Spleen (tissue), 11 donors: Measurements from ENCODE around the gene GEMIN2. TPM values are rescaled to one million over a fixed set of nuclear protein-coding genes. Genes with fewer than 3 reads are reported as not detected.
"Not testable (repeated sequence)": the region's sequence is repeated elsewhere in the genome, so short reads cannot be mapped to it uniquely, and the experiment has no call there.

Experiments
- DNase-seq: peaks from one replicate; pipeline ENCODE4 v3.0.0-alpha.2; 2020
- H3K27ac ChIP-seq, 8 donors: fragments of 200-600 bp; sonication (generic) in 7 of 8; 1 replicate in 4 of 8; 2 replicates in 4 of 8; pipeline versions ENCODE4 v1.5.0 to v1.8.0; 2016 to 2021; ENCODE audit warnings: inconsistent platforms in 4 of 8, mild to moderate bottlenecking in 4 of 8, moderate library complexity in 1 of 8
- H3K27me3 ChIP-seq, 7 donors: fragments of 200-600 bp; sonication (generic) in 6 of 7; replicated peaks in 1 of 7; 1 replicate in 4 of 7; 2 replicates in 3 of 7; pipeline versions ENCODE4 v1.5.0 to v1.8.0; 2016 to 2021; ENCODE audit warnings: inconsistent platforms in 3 of 7, mild to moderate bottlenecking in 1 of 7
- H3K36me3 ChIP-seq, 6 donors: fragments of 200-600 bp; sonication (generic) in 5 of 6; 1 replicate in 4 of 6; 2 replicates in 2 of 6; pipeline versions ENCODE4 v1.5.0 to v1.8.0; 2016 to 2021; ENCODE audit warnings: inconsistent platforms in 2 of 6
- H3K4me1 ChIP-seq, 6 donors: fragments of 200-600 bp; sonication (generic) in 5 of 6; 1 replicate in 3 of 6; 2 replicates in 3 of 6; pipeline versions ENCODE4 v1.5.0 to v1.8.0; 2016 to 2021; ENCODE audit warnings: inconsistent platforms in 3 of 6
- H3K4me3 ChIP-seq, 8 donors: fragments of 200-600 bp; sonication (generic) in 7 of 8; 1 replicate in 4 of 8; 2 replicates in 4 of 8; pipeline versions ENCODE4 v1.5.0 to v1.8.0; 2016 to 2021; ENCODE audit warnings: inconsistent platforms in 4 of 8, mild to moderate bottlenecking in 4 of 8, moderate library complexity in 2 of 8
- H3K9me3 ChIP-seq, 8 donors: fragments of 200-600 bp; sonication (generic) in 7 of 8; 1 replicate in 4 of 8; 2 replicates in 4 of 8; pipeline versions ENCODE4 v1.5.0 to v1.8.0; 2016 to 2021; ENCODE audit warnings: inconsistent platforms in 4 of 8
- POLR2A ChIP-seq, 3 donors: fragments of 450-650 bp; IDR thresholded peaks; one replicate each; pipeline ENCODE4 v1.5.1; 2017; ENCODE audit warnings: antibody characterized with exemption in 3 of 3, mild to moderate bottlenecking in 1 of 3
- POLR2AphosphoS5 ChIP-seq, 3 donors: sonication (generic); formaldehyde crosslinking; IDR thresholded peaks; one replicate each; pipeline ENCODE4 v1.5.1; 2017; ENCODE audit warnings: antibody characterized with exemption in 3 of 3
- WGBS, 5 donors: extraction: QIAGEN DNeasy Blood & Tissue Kit in 3 of 5; methylation state at CpG; one replicate each; pipeline versions ENCODE4 v1.1.5 to v1.1.7; 2013 to 2018; 5-methylcytosine and 5-hydroxymethylcytosine counted together
- intact Hi-C: fragments of 100-400 bp; cut with DNase I; formaldehyde crosslinking; loops from one replicate; pipeline ENCODE4 v1.15.0; 2023; ENCODE audit warnings: low total_unique reads
- polyA plus RNA-seq, 3 donors: library from polyadenylated mRNA; stranded (reverse); fragments of 200-250 nt; gene quantifications; one replicate each; pipeline ENCODE4 v1.2.1, GENCODE V29; 2013
- total RNA-seq, 7 donors: library from RNA; depleted of rRNA in 3 of 7; stranded (reverse); fragments of >200 nt in 3 of 7; fragmentation: NEBNext Ultra II Directional in 4 of 7; extraction: Animal tissue kit (Norgen Biotek cat#: 25700) in 4 of 7; gene quantifications; one replicate each; pipeline versions ENCODE4 v1.1.0 to v1.2.1, GENCODE V29; 2016 to 2021
- TF ChIP-seq, protein P1 (sequence below), 11 experiments: fragments of 200-600 bp in 7 of 11; fragments of 450-650 bp in 4 of 11; sonication (generic) in 4 of 11; IDR thresholded peaks in 8 of 11; conservative IDR thresholded peaks in 3 of 11; 1 replicate in 7 of 11; 2 replicates in 4 of 11; pipeline versions ENCODE4 v1.4.0 to v1.8.0; 2016 to 2021; ENCODE audit warnings: antibody characterized with exemption in 11 of 11, inconsistent platforms in 4 of 11, mild to moderate bottlenecking in 1 of 11
- donor health status: healthy with polysubstance abuse.
- donor health status: DM: no; HTN: no; CAD: no; lungs with moderate emphysema.
- donor health status: DM: no; HTN: no; CAD: no.
- donor health status: Bipolar disorder and iron deficiency.
- donor health status: healthy.
- donor health status: DM: no; HTN: no; CAD: no.
- donor health status: DM: yes; HTN: yes; CAD: no.

Gene GEMIN2
- total and polyA plus RNA-seq, 10 donors: 8.4 to 20.8 (median 13.2) TPM

DNA sequence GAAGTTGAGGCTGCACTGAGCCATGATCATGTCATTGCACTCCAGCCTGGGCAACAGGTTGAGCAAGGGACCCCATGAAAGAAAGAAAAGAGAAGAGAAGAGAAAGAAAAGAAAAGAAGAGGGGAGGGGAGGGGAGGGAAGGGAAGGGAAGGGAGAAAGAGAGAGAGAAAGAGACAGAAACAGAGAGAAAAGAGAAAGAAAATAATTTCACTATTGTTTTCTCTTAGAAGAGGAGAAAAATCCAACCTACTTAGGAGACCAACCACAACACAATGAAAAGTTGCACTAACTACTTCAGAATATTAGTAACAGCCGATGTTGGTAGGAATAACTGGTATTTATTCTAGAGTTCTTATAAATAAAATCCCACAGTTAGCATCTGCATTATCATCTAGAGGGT is 46.4 kb downstream of the GEMIN2 start:
- H3K4me1 ChIP-seq: peaks cover 0 to 41% (median under 1%) of the 10 kb centered on the region in 6 donors
- no peak for DNase-seq
- no peaks in the 10 kb centered on the region for H3K9me3 ChIP-seq
- TF ChIP-seq POLR2A (IDR thresholded peaks at IDR 0.05): no peak
- no peak overlapping the region for H3K4me3 ChIP-seq
- 94 to 100% (median 97%) methylated on average over 1 of the region's 1 CpG for WGBS, 5 donors
- H3K36me3 ChIP-seq: peaks cover 0 to 91% (median 47%) of the 10 kb centered on the region in 6 donors
- no peaks in the 10 kb centered on the region for H3K27me3 ChIP-seq
- intact Hi-C loops: loop anchor here (10.0 kb wide), 1 partner anchor 104 kb away; no protein-coding TSS in a partner anchor
- no peak overlapping the region for H3K27ac ChIP-seq

DNA sequence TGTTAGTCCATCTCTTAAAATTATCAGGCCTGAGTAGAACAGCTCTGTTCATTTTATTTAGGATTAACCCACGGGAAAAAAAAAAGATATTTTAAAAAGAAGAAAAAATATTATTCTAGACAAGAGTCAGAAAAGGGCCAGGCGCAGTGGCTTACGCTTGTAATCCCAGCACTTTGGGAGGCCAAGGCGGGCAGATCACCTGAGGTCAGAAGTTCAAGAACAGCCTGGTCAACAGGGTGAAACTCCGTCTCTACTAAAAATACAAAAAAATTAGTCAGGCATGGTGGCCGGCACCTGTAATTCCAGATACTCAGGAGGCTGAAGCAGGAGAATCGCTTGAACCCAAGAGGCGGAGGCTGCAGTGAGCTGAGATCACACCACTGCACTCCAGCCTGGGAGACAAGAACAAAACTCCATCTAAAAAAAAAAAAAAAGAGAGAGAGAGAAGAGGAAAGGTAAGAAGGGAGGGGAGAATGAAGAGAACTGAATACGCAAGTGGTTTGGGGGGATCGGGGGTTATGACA is 53.7 kb downstream of the GEMIN2 start:
- H3K27me3 ChIP-seq, H3K27ac ChIP-seq, H3K9me3 ChIP-seq, DNase-seq: not testable (repeated sequence)
- H3K4me1 ChIP-seq: peaks cover 20 to 76% (median 42%) of the 10 kb centered on the region in 6 donors
- H3K36me3 ChIP-seq: peaks cover 0 to 38% (median 3%) of the 10 kb centered on the region in 6 donors
- 87 to 89% (median 87%) methylated on average over 10 of the region's 10 CpGs for WGBS, 5 donors
- peak overlapping the region in 4 of 8 donors; percentile 1 to 83 (median 40) for H3K4me3 ChIP-seq
- intact Hi-C loops: loop anchor here (10.0 kb wide), 1 partner anchor 97 kb away; no protein-coding TSS in a partner anchor

DNA sequence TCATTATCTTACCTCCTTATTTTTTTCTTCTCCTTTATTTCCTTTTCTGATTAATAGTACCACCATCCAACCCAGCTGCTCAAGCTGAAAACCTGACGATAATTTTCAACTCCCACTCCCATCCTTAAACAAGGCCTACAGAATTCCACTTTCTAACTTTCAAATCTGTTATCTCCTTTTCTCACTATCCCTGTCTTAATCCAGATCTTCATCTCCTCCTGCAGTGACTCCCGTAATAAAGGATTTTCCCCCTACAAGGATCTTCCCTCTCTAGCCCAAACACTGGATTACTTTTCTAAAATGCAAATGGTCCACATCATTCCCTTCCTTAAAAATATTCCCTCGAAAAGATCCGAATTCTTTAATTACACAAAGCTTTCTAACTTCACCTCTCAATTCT is 54.5 kb downstream of the GEMIN2 start:
- H3K27me3 ChIP-seq: no peaks in the 10 kb centered on the region
- DNase-seq: no peak
- no peak overlapping the region for H3K27ac ChIP-seq
- TF ChIP-seq POLR2AphosphoS5 (IDR thresholded peaks at IDR 0.05): no peak
- WGBS, 5 donors: 74 to 90% (median 85%) methylated on average over 4 of the region's 4 CpGs
- H3K36me3 ChIP-seq: peaks cover 0 to 31% (median 1%) of the 10 kb centered on the region in 6 donors
- H3K4me3 ChIP-seq: peak overlapping the region in 6 of 8 donors; percentile 16 to 83 (median 74)
- no peaks in the 10 kb centered on the region for H3K9me3 ChIP-seq
- peaks cover 20 to 70% (median 42%) of the 10 kb centered on the region in 6 donors for H3K4me1 ChIP-seq
- intact Hi-C loops: loop anchor here (10.0 kb wide), 1 partner anchor 96 kb away; no protein-coding TSS in a partner anchor

DNA sequence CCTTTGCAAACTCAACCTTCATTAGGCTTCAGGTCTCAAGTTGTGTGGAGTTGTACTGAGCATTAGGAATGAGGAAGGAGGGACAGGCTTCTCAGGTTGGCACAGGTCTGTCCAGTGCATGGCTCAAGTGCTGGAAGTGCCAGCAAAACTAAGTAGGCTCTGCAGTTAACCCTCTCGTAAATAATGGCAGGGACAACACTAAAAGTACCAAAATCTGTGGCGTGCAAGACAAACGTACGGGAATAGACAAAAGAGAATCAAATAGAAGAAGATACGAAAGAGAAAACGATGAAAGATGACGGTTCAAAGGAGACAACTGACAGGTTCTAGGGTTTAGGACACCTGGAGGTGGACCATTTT is 55.4 kb downstream of the GEMIN2 start:
- DNase-seq: no peak
- no peaks in the 10 kb centered on the region for H3K9me3 ChIP-seq
- H3K4me3 ChIP-seq: peak overlapping the region; percentile 57 to 83 (median 78)
- peak overlapping the region; percentile 94 to 99 (median 98) for H3K27ac ChIP-seq
- intact Hi-C loops: loop anchor here (10.0 kb wide), 1 partner anchor 95 kb away; no protein-coding TSS in a partner anchor
- no peaks in the 10 kb centered on the region for H3K27me3 ChIP-seq
- WGBS, 5 donors: 0 to 1% (median 1%) methylated on average over 7 of the region's 7 CpGs
- peaks cover 0 to 22% (median under 1%) of the 10 kb centered on the region in 6 donors for H3K36me3 ChIP-seq
- TF ChIP-seq POLR2A (IDR thresholded peaks at IDR 0.05): no peak
- TF ChIP-seq, protein P1, sequence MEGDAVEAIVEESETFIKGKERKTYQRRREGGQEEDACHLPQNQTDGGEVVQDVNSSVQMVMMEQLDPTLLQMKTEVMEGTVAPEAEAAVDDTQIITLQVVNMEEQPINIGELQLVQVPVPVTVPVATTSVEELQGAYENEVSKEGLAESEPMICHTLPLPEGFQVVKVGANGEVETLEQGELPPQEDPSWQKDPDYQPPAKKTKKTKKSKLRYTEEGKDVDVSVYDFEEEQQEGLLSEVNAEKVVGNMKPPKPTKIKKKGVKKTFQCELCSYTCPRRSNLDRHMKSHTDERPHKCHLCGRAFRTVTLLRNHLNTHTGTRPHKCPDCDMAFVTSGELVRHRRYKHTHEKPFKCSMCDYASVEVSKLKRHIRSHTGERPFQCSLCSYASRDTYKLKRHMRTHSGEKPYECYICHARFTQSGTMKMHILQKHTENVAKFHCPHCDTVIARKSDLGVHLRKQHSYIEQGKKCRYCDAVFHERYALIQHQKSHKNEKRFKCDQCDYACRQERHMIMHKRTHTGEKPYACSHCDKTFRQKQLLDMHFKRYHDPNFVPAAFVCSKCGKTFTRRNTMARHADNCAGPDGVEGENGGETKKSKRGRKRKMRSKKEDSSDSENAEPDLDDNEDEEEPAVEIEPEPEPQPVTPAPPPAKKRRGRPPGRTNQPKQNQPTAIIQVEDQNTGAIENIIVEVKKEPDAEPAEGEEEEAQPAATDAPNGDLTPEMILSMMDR (IDR thresholded peaks at IDR 0.05 in 8 of 11, conservative IDR thresholded peaks at IDR 0.05 in 3 of 11): no peak
- TF ChIP-seq POLR2AphosphoS5 (IDR thresholded peaks at IDR 0.05): no peak
- H3K4me1 ChIP-seq: peaks cover 24 to 70% (median 42%) of the 10 kb centered on the region in 6 donors

DNA sequence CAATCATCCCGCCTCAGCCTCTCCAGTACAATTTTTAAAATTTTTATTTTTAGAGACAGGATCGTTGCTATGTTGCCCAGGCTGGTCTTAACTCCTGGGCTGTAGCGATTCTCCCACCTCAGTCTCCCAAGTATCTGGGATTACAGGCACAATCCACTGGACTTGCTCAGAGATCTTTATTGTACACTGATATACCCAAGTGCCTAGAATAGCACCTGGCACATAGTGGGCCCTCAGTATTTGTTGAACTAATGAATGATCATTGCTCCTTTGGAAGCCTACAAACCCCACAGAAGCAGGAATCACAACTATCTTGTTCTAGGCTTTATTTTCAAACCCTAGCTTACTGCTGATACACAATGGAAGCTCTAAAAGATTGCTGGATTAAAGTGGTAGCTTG is 59.1 kb downstream of the GEMIN2 start:
- no peaks in the 10 kb centered on the region for H3K27me3 ChIP-seq
- intact Hi-C loops: no loop called here
- DNase-seq: no peak
- peaks cover 26 to 61% (median 43%) of the 10 kb centered on the region in 6 donors for H3K4me1 ChIP-seq
- no peaks in the 10 kb centered on the region for H3K9me3 ChIP-seq
- TF ChIP-seq POLR2A (IDR thresholded peaks at IDR 0.05) (no peak), POLR2AphosphoS5 (IDR thresholded peaks at IDR 0.05) (no peak)
- TF ChIP-seq, protein P1 (IDR thresholded peaks at IDR 0.05 in 8 of 11, conservative IDR thresholded peaks at IDR 0.05 in 3 of 11): no peak
- 72 to 97% (median 91%) methylated on average over 3 of the region's 3 CpGs for WGBS, 5 donors
- peak overlapping the region in 1 of 8 donors; percentile 96 for H3K27ac ChIP-seq
- no peak overlapping the region for H3K4me3 ChIP-seq
- peaks cover 2 to 22% (median 18%) of the 10 kb centered on the region in 6 donors for H3K36me3 ChIP-seq
